Neural cell (in vitro differentiated cells): ENCODE data around the gene POLE4. TPM values are rescaled to one million over a fixed set of nuclear protein-coding genes. Genes with fewer than 3 reads are reported as not detected.

Source experiments
- H2AFZ ChIP-seq: fragments of 200-600, 300-800 bp; sonication (generic), shearing (Covaris generic); 2 replicates; pipeline ENCODE4 v1.6.0; 2014; ENCODE audit warnings: low read depth, mild to moderate bottlenecking, antibody characterized with exemption, low read length, moderate library complexity
- H3F3A ChIP-seq: fragments of 200-600 bp; shearing (Covaris generic); 2 replicates; pipeline ENCODE4 v1.6.1; 2016; ENCODE audit warnings: mild to moderate bottlenecking, moderate library complexity, mixed read lengths, antibody characterized with exemption, low read length; ENCODE audit not compliant: insufficient read depth, poor library complexity, severe bottlenecking
- H3K27ac ChIP-seq: fragments of 200-600, 300-800 bp; sonication (generic), shearing (Covaris generic); 2 replicates; pipeline ENCODE4 v1.5.1; 2014; ENCODE audit warnings: mild to moderate bottlenecking, low read length, moderate library complexity
- H3K27me3 ChIP-seq: fragments of 300-800, 200-600 bp; sonication (generic), shearing (Covaris generic); 2 replicates; pipeline ENCODE4 v1.6.0; 2014; ENCODE audit warnings: mild to moderate bottlenecking, low read depth, low read length, moderate library complexity; ENCODE audit not compliant: insufficient read depth
- H3K36me3 ChIP-seq: fragments of 300-800, 200-600 bp; sonication (generic), shearing (Covaris generic); 2 replicates; pipeline ENCODE4 v1.5.1; 2014; ENCODE audit warnings: mild to moderate bottlenecking, antibody characterized with exemption, low read length, moderate library complexity; ENCODE audit not compliant: insufficient read depth
- H3K4me2 ChIP-seq: fragments of 300-800, 200-600 bp; sonication (generic), shearing (Covaris generic); 2 replicates; pipeline ENCODE4 v1.6.0; 2014; ENCODE audit warnings: mild to moderate bottlenecking, low read length
- H3K4me3 ChIP-seq: fragments of 300-800, 200-600 bp; sonication (generic), shearing (Covaris generic); 2 replicates; pipeline ENCODE4 v1.5.1; 2014; ENCODE audit warnings: mild to moderate bottlenecking, low read length, moderate library complexity
- H3K79me2 ChIP-seq: fragments of 200-600 bp; shearing (Covaris generic); replicated peaks from 2 replicates; pipeline ENCODE4 v1.6.0; 2014; ENCODE audit warnings: mild to moderate bottlenecking, low read length, moderate library complexity; ENCODE audit not compliant: insufficient read depth
- H3K9ac ChIP-seq: fragments of 300-800, 200-600 bp; sonication (generic), shearing (Covaris generic); 2 replicates; pipeline ENCODE4 v1.6.1; 2016; ENCODE audit warnings: mild to moderate bottlenecking, low read length, mixed read lengths
- H3K9me2 ChIP-seq: fragments of 200-600 bp; shearing (Covaris generic); 2 replicates; pipeline ENCODE4 v1.6.1; 2016; ENCODE audit warnings: mild to moderate bottlenecking, low read length, mixed read lengths; ENCODE audit not compliant: insufficient read depth
- H3K9me3 ChIP-seq: fragments of 200-600, 300-800 bp; sonication (generic), shearing (Covaris generic); 2 replicates; pipeline ENCODE4 v1.6.1; 2016; ENCODE audit warnings: mild to moderate bottlenecking, mixed run types, low read length, moderate library complexity, mixed read lengths
- H4K20me1 ChIP-seq: fragments of 200-600 bp; shearing (Covaris generic); 2 replicates; pipeline ENCODE4 v1.6.1; 2016; ENCODE audit warnings: mild to moderate bottlenecking, mixed run types; ENCODE audit not compliant: insufficient read depth
- EP300 ChIP-seq: fragments of 450-650 bp; conservative IDR thresholded peaks from 2 replicates; pipeline ENCODE4 v1.6.1; 2014; ENCODE audit warnings: antibody characterized with exemption, mild to moderate bottlenecking, moderate library complexity; ENCODE audit not compliant: poor library complexity, severe bottlenecking
- EZH2 ChIP-seq: fragments of 200-600, 300-800 bp; shearing (Covaris generic), sonication (generic); IDR thresholded peaks from 2 replicates; pipeline ENCODE4 v1.6.1; 2014; ENCODE audit warnings: antibody characterized with exemption, low read length, borderline replicate concordance, mild to moderate bottlenecking; ENCODE audit not compliant: insufficient read depth, poor library complexity, severe bottlenecking
- MXI1 ChIP-seq: fragments of 450-650 bp; conservative IDR thresholded peaks from 2 replicates; pipeline ENCODE4 v1.6.1; 2014; ENCODE audit warnings: antibody characterized with exemption, mild to moderate bottlenecking; ENCODE audit not compliant: poor library complexity, severe bottlenecking
- POLR2AphosphoS5 ChIP-seq: IDR thresholded peaks from 2 replicates; pipeline ENCODE4 v1.6.1; 2012
- RAD21 ChIP-seq: fragments of 450-650 bp; conservative IDR thresholded peaks from 2 replicates; pipeline ENCODE4 v1.6.1; 2014; ENCODE audit warnings: antibody characterized with exemption, mild to moderate bottlenecking, moderate library complexity
- SMC3 ChIP-seq: fragments of 450-650 bp; conservative IDR thresholded peaks from 2 replicates; pipeline ENCODE4 v1.6.1; 2014; ENCODE audit warnings: antibody characterized with exemption, mild to moderate bottlenecking, moderate library complexity; ENCODE audit not compliant: poor library complexity
- TAF1 ChIP-seq: IDR thresholded peaks from 2 replicates; pipeline ENCODE4 v1.6.1; 2012; ENCODE audit warnings: low read depth
- polyA plus RNA-seq: library from polyadenylated mRNA; depleted of rRNA; stranded (reverse); fragments of >200 nt; gene quantifications from 2 replicates; pipeline ENCODE4 v1.2.3, GENCODE V29; 2014
- TF ChIP-seq, protein P1 (sequence below): IDR thresholded peaks from 2 replicates; pipeline ENCODE4 v1.6.1; 2012; ENCODE audit warnings: borderline replicate concordance
- TF ChIP-seq, protein P2 (sequence below): fragments of 450-650 bp; IDR thresholded peaks from 2 replicates; pipeline ENCODE4 v1.5.1; 2014; ENCODE audit warnings: antibody characterized with exemption, mild to moderate bottlenecking, moderate library complexity; ENCODE audit not compliant: poor library complexity, severe bottlenecking

Gene POLE4
- polyA plus RNA-seq, 1 donor from 2014 or later, result 35.9 TPM

DNA sequence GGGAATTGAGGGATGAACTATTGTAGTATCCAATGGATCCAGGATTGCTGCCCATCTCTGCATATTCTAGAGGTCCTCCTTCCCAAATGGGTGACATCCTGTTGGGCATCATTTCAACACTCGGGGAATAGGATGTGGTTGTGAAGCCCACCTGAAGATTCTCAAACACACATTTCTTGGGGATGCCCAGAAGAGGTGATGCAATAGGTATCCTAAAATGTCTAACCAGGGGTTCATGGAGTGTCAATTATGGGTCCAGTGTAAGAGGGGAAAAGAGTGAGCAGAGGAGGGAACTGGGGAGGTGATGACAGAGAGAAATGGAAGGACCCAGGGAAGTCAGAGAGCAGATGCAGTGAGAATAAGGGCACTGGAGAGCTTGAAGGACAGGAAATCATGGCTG is 52.1 kb downstream of the POLE4 start:
- Histone ChIP-seq H3K36me3 (no peaks in the 10 kb centered on the region), H3K9me2 (no peaks in the 10 kb centered on the region), H3K9me3 (no peaks in the 10 kb centered on the region), H3K4me2 (no peak overlapping the region), H2AFZ (no peak overlapping the region), H3K27me3 (no peaks in the 10 kb centered on the region), H3K4me3 (no peak overlapping the region), H3K27ac (no peak overlapping the region), H3K79me2 (no peaks in the 10 kb centered on the region), H3F3A (no peaks in the 10 kb centered on the region), H3K9ac (no peak overlapping the region), H4K20me1 (no peaks in the 10 kb centered on the region)
- TF ChIP-seq, protein P1, sequence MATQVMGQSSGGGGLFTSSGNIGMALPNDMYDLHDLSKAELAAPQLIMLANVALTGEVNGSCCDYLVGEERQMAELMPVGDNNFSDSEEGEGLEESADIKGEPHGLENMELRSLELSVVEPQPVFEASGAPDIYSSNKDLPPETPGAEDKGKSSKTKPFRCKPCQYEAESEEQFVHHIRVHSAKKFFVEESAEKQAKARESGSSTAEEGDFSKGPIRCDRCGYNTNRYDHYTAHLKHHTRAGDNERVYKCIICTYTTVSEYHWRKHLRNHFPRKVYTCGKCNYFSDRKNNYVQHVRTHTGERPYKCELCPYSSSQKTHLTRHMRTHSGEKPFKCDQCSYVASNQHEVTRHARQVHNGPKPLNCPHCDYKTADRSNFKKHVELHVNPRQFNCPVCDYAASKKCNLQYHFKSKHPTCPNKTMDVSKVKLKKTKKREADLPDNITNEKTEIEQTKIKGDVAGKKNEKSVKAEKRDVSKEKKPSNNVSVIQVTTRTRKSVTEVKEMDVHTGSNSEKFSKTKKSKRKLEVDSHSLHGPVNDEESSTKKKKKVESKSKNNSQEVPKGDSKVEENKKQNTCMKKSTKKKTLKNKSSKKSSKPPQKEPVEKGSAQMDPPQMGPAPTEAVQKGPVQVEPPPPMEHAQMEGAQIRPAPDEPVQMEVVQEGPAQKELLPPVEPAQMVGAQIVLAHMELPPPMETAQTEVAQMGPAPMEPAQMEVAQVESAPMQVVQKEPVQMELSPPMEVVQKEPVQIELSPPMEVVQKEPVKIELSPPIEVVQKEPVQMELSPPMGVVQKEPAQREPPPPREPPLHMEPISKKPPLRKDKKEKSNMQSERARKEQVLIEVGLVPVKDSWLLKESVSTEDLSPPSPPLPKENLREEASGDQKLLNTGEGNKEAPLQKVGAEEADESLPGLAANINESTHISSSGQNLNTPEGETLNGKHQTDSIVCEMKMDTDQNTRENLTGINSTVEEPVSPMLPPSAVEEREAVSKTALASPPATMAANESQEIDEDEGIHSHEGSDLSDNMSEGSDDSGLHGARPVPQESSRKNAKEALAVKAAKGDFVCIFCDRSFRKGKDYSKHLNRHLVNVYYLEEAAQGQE, result no peak
- TF ChIP-seq MXI1, result no peak
- no peak for TF ChIP-seq SMC3
- no peak for TF ChIP-seq POLR2AphosphoS5
- TF ChIP-seq TAF1, result no peak
- no peak for TF ChIP-seq EP300
- no peak for TF ChIP-seq RAD21
- TF ChIP-seq, protein P2, sequence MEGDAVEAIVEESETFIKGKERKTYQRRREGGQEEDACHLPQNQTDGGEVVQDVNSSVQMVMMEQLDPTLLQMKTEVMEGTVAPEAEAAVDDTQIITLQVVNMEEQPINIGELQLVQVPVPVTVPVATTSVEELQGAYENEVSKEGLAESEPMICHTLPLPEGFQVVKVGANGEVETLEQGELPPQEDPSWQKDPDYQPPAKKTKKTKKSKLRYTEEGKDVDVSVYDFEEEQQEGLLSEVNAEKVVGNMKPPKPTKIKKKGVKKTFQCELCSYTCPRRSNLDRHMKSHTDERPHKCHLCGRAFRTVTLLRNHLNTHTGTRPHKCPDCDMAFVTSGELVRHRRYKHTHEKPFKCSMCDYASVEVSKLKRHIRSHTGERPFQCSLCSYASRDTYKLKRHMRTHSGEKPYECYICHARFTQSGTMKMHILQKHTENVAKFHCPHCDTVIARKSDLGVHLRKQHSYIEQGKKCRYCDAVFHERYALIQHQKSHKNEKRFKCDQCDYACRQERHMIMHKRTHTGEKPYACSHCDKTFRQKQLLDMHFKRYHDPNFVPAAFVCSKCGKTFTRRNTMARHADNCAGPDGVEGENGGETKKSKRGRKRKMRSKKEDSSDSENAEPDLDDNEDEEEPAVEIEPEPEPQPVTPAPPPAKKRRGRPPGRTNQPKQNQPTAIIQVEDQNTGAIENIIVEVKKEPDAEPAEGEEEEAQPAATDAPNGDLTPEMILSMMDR, result no peak
- no peak for TF ChIP-seq EZH2

DNA sequence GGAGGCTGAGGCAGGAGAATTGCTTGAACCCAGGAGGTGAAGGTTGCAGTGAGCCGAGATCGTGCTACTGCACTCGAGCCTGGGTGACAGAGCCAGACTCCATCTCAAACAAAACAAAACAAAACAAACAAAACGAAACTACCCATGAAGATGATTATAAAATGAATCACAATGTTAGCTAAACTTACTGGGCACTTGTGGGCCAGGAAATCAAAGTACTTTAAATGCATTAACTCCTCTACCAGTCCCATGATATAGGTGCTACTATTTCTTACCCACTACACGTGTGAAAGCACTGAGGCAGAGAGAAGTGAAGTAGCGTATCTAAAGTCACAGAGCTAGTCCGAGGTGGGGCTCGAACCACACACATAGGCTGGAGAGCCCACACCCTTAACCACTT is 53.6 kb downstream of the POLE4 start:
- Histone ChIP-seq H3K4me2 (no peak overlapping the region), H3K9ac (no peak overlapping the region), H3K27me3 (no peaks in the 10 kb centered on the region), H3K9me3 (no peaks in the 10 kb centered on the region), H3K27ac (no peak overlapping the region), H3F3A (no peaks in the 10 kb centered on the region), H4K20me1 (no peaks in the 10 kb centered on the region), H2AFZ (no peak overlapping the region), H3K79me2 (no peaks in the 10 kb centered on the region), H3K36me3 (no peaks in the 10 kb centered on the region), H3K4me3 (no peak overlapping the region), H3K9me2 (no peaks in the 10 kb centered on the region)
- TF ChIP-seq SMC3, result no peak
- TF ChIP-seq, protein P1, result no peak
- no peak for TF ChIP-seq TAF1
- TF ChIP-seq, protein P2, result no peak
- TF ChIP-seq POLR2AphosphoS5, result no peak
- no peak for TF ChIP-seq EP300
- TF ChIP-seq EZH2, result no peak
- no peak for TF ChIP-seq RAD21
